Stimulated activated naive CD8-positive, alpha-beta T cell treated with anti-CD3 and anti-CD28 coated beads, Interleukin-15, Interleukin-2, amounts not matched to agents 100 ng/mL and 50 ng/mL, for 24 hours (primary cell): Measurements from ENCODE around the gene TNFRSF11A.

Source experiments
- H3K27ac Mint-ChIP-seq: one replicate; pipeline ENCODE4 v1.8.0; 2021; ENCODE audit warnings: mild to moderate bottlenecking, mixed read lengths
- H3K27me3 Mint-ChIP-seq: one replicate; pipeline ENCODE4 v1.8.0; 2021; ENCODE audit warnings: mixed read lengths
- H3K36me3 Mint-ChIP-seq: one replicate; pipeline ENCODE4 v1.8.0; 2021; ENCODE audit warnings: low read depth, mixed read lengths
- H3K4me1 Mint-ChIP-seq: one replicate; pipeline ENCODE4 v1.8.0; 2021; ENCODE audit warnings: low read depth, mixed read lengths
- H3K4me3 Mint-ChIP-seq: one replicate; pipeline ENCODE4 v1.8.0; 2021; ENCODE audit warnings: mild to moderate bottlenecking, mixed read lengths
- H3K9me3 Mint-ChIP-seq: one replicate; pipeline ENCODE4 v1.8.0; 2021; ENCODE audit warnings: mixed read lengths

TNFRSF11A gene

GRCh38 chr18:62398291-62398690 lies 73.2 kb downstream of the TNFRSF11A start:
- peaks cover 13% of the 10 kb centered on the region for H3K4me1 Mint-ChIP-seq
- H3K4me3 Mint-ChIP-seq: no peak overlapping the region
- no peaks in the 10 kb centered on the region for H3K9me3 Mint-ChIP-seq

GRCh38 chr18:62399276-62399675 lies 74.2 kb downstream of the TNFRSF11A start:
- Mint-ChIP-seq H3K27ac (no peak overlapping the region), H3K27me3 (no peaks in the 10 kb centered on the region), H3K4me1 (peaks cover 13% of the 10 kb centered on the region), H3K36me3 (no peaks in the 10 kb centered on the region), H3K9me3 (no peaks in the 10 kb centered on the region), H3K4me3 (no peak overlapping the region)

More at GRCh38 chr18:62398291-62398690, 73.2 kb downstream of the TNFRSF11A start:
- H3K27me3 Mint-ChIP-seq: peaks cover 3% of the 10 kb centered on the region
- no peak overlapping the region for H3K27ac Mint-ChIP-seq
- H3K36me3 Mint-ChIP-seq: no peaks in the 10 kb centered on the region

GRCh38 chr18:62399781-62400308 lies 74.7 kb downstream of the TNFRSF11A start:
- Mint-ChIP-seq H3K4me1 (peaks cover 13% of the 10 kb centered on the region), H3K36me3 (no peaks in the 10 kb centered on the region), H3K9me3 (no peaks in the 10 kb centered on the region), H3K27ac (no peak overlapping the region), H3K27me3 (no peaks in the 10 kb centered on the region), H3K4me3 (no peak overlapping the region)

DNA sequence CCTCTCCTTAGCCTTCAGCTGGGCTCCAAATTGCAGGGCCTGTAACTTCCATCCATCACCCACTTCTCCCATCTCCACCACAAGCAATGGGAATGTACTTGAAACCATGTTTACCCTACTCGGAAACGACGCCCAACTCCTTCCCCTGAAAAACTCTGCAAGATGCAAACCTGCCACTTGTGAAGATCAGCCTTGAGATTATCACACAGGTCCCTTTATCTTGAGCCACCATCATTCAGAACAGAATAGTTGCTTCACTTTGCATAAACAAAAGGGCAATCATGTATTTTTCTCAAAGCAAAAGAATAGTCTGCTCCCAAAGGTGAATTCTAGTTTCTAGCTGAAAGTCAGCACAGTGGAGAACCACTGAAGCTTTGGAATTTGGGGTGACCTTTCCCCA lies 75.8 kb downstream of the TNFRSF11A start:
- peaks cover 13% of the 10 kb centered on the region for H3K4me1 Mint-ChIP-seq
- H3K36me3 Mint-ChIP-seq: no peaks in the 10 kb centered on the region
- H3K4me3 Mint-ChIP-seq: no peak overlapping the region
- no peaks in the 10 kb centered on the region for H3K27me3 Mint-ChIP-seq
- H3K9me3 Mint-ChIP-seq: no peaks in the 10 kb centered on the region
- no peak overlapping the region for H3K27ac Mint-ChIP-seq

DNA sequence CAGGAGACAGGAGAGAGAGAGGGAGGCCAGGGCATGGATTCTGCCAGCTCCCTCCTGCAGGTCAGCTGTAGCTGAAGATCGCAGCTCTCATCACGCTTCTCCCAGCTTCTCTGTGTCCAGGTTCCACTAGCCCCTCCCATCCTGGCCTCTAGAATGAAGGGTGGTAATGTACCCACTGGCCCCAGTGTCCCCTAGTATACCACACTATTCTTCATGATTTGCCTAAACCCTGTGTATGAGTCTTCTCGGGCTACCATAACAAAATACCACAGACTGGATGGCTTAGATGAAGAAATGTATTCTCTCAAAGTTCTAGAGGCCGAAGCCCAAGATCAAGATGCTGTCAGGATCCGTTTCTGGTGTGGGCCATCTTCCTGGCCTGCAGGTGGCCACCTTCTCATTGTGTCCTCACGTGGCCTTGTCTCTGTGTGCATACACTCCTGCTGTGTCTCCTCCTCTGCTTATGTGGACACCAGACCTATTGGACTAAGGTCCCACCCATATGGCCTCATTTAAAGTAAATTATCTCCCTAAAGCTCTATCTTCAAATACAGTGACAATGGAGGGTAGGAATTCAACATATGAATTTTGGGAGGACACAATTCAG lies 77.3 kb downstream of the TNFRSF11A start:
- H3K4me3 Mint-ChIP-seq: no peak overlapping the region
- no peaks in the 10 kb centered on the region for H3K27me3 Mint-ChIP-seq
- H3K36me3 Mint-ChIP-seq: no peaks in the 10 kb centered on the region
- no peaks in the 10 kb centered on the region for H3K9me3 Mint-ChIP-seq
- peaks cover 7% of the 10 kb centered on the region for H3K4me1 Mint-ChIP-seq
- no peak overlapping the region for H3K27ac Mint-ChIP-seq

DNA sequence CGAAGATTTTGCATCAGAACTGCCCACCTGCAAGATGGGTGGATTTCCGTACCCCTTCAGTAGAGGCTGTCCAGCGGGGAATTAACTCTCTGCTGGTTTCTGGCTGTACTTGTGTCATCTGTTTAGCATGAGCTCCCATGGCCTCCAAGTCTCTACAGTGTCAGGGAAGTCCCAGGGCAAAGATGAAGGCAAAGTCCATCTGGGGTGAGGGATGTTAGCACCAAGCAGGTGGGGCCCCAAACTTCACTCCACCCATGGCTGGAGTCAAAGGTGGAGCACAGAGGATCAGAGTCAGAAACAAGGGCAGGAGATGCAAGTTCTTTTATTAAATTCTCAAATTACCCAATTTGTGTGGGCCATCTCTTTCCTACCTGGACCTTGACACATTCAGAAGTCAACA lies 78.0 kb downstream of the TNFRSF11A start:
- Mint-ChIP-seq H3K4me3 (no peak overlapping the region), H3K27ac (no peak overlapping the region), H3K27me3 (no peaks in the 10 kb centered on the region), H3K4me1 (peaks cover 7% of the 10 kb centered on the region), H3K36me3 (no peaks in the 10 kb centered on the region), H3K9me3 (no peaks in the 10 kb centered on the region)

DNA sequence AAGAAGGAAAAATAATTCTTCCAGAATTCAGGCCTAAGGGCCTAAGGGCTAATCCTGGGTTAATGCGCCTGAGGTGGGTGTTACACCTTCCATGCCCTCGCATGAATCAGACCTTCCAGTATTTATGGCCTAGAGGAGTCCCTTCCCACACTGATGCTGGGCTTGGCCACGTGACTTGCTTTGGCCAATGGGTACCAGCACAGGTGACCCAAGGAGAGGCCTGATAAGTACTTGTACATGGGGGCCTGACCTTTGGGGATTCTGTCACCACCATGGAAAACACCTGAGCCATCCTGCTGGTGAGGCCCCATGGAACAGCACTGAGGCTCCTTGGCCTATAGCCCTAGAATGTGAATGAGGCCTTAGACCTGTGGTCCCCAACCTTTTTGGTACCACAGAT lies 79.8 kb downstream of the TNFRSF11A start:
- Mint-ChIP-seq H3K4me1 (peaks cover 3% of the 10 kb centered on the region), H3K9me3 (no peaks in the 10 kb centered on the region), H3K27me3 (no peaks in the 10 kb centered on the region), H3K36me3 (no peaks in the 10 kb centered on the region), H3K27ac (no peak overlapping the region), H3K4me3 (no peak overlapping the region)

DNA sequence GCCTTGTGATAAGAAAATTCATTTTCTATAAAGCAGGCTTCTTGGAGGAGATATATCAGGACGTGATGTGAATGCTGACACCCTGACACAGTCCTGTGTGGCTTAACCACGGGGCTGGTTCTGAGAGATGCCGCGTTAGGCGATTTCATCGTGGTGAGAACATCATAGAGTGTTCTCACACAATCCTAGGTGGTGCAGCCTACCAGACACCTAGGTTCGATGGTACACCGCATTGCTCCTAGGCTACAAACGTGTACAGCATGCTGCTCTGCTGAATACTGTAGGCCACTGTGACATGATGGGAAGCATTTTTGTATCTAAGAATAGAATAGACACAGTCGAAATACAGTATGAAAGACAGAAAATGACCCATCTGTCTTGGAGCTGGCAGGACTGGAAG lies 82.5 kb downstream of the TNFRSF11A start:
- Mint-ChIP-seq H3K4me3 (no peak overlapping the region), H3K9me3 (no peaks in the 10 kb centered on the region), H3K27ac (no peak overlapping the region), H3K4me1 (no peaks in the 10 kb centered on the region), H3K36me3 (no peaks in the 10 kb centered on the region), H3K27me3 (no peaks in the 10 kb centered on the region)

GRCh38 chr18:62409821-62410220 lies 84.7 kb downstream of the TNFRSF11A start:
- H3K4me1 Mint-ChIP-seq: peaks cover 6% of the 10 kb centered on the region
- H3K4me3 Mint-ChIP-seq: no peak overlapping the region
- no peaks in the 10 kb centered on the region for H3K27me3 Mint-ChIP-seq
- H3K27ac Mint-ChIP-seq: no peak overlapping the region
- H3K36me3 Mint-ChIP-seq: no peaks in the 10 kb centered on the region
- H3K9me3 Mint-ChIP-seq: no peaks in the 10 kb centered on the region

GRCh38 chr18:62412231-62412979 lies 87.3 kb downstream of the TNFRSF11A start:
- Mint-ChIP-seq H3K9me3 (no peaks in the 10 kb centered on the region), H3K27ac (no peak overlapping the region)

GRCh38 chr18:62413206-62413605 lies 88.1 kb downstream of the TNFRSF11A start:
- Mint-ChIP-seq H3K9me3 (no peaks in the 10 kb centered on the region), H3K27me3 (no peaks in the 10 kb centered on the region), H3K27ac (no peak overlapping the region), H3K4me1 (peaks cover 8% of the 10 kb centered on the region), H3K36me3 (no peaks in the 10 kb centered on the region), H3K4me3 (no peak overlapping the region)

More at GRCh38 chr18:62412231-62412979, 87.3 kb downstream of the TNFRSF11A start:
- H3K4me3 Mint-ChIP-seq: no peak overlapping the region
- no peaks in the 10 kb centered on the region for H3K27me3 Mint-ChIP-seq
- no peaks in the 10 kb centered on the region for H3K36me3 Mint-ChIP-seq
- H3K4me1 Mint-ChIP-seq: peaks cover 6% of the 10 kb centered on the region

DNA sequence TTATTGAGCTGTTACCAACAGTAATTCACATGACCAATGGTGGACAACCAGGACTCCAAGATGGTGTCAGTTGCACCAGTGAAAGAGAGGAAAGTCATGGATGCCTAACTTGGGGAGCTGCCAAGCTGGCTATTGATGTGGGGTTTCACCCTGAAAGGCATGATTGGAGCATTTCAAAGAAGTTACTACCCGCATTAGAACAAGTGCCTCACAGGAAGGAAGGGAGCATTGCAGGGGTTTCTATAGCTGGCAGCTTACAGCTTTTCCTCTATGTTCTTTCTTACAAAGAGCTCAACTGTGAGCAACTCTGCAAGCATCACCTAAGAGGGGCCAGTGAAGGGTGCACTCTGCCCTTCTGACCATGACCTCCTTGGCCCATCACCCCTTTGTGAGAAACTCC lies 93.1 kb downstream of the TNFRSF11A start:
- H3K9me3 Mint-ChIP-seq: peaks cover 8% of the 10 kb centered on the region
- peaks cover 8% of the 10 kb centered on the region for H3K36me3 Mint-ChIP-seq
- no peaks in the 10 kb centered on the region for H3K27me3 Mint-ChIP-seq
- H3K4me1 Mint-ChIP-seq: peaks cover 46% of the 10 kb centered on the region
- H3K27ac Mint-ChIP-seq: no peak overlapping the region
- no peak overlapping the region for H3K4me3 Mint-ChIP-seq

DNA sequence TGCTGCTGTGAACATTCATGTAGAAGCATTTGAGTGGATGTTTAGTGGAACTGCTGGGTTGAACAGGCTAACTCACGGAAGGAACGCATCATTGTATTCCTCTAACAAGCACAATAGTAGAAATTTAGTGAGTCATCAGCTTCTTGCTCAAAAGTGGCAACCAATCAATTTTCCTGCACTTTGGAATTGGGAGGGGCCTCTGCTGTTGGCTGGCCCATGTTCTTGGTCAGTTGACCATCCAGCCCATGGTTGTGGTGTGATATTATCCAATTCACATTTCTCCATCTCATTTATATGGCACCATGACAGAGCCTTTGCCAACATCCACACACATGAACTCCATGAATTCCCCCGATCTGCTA lies 95.0 kb downstream of the TNFRSF11A start:
- no peaks in the 10 kb centered on the region for H3K27me3 Mint-ChIP-seq
- H3K9me3 Mint-ChIP-seq: peaks cover 8% of the 10 kb centered on the region
- H3K4me1 Mint-ChIP-seq: peaks cover 44% of the 10 kb centered on the region
- peak overlapping the region; percentile 98 for H3K27ac Mint-ChIP-seq
- peak overlapping the region; percentile 69 for H3K4me3 Mint-ChIP-seq
- peaks cover 8% of the 10 kb centered on the region for H3K36me3 Mint-ChIP-seq

DNA sequence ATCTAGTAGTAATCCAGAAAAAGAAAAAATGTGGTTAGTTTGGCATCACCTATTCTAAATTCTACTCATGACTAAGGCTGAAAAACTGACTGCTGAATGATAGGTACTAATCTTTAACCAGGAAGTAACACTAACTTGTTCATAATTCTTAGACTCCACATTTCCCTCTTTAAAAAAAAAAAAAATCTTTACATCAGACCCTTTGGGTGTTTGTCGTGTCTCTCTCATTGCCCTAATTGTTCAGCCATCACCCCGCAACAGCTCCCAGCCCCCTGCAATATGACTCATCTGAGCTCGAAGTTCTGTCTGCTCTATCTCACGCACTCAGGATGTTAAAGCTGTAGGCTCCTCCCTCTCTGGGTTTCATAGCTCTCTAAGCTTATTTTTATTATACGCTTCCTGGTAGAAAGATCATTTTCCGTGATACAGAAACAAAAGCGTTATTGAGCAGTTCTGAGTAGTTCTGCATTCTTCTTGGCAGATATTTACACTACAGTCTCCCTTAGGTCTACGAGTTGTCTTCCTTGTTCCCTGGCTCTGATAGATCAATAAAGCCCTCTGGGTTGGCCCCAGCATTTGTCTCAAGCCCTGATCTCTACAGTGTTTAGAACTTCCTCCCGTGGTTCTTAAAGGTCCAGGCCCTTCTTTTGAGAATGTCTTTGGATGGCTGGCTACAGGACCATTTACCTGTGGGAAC lies 95.6 kb downstream of the TNFRSF11A start:
- peak overlapping the region; percentile 98 for H3K27ac Mint-ChIP-seq
- peaks cover 8% of the 10 kb centered on the region for H3K9me3 Mint-ChIP-seq
- H3K4me1 Mint-ChIP-seq: peaks cover 50% of the 10 kb centered on the region
- peak overlapping the region; percentile 69 for H3K4me3 Mint-ChIP-seq
- H3K27me3 Mint-ChIP-seq: no peaks in the 10 kb centered on the region
- peaks cover 8% of the 10 kb centered on the region for H3K36me3 Mint-ChIP-seq
